ENCODE measurements around the gene CNBP. TPM values are rescaled to one million over a fixed set of nuclear protein-coding genes. Genes with fewer than 3 reads are reported as not detected.

Gene CNBP
- total RNA-seq, 1 experiment from 2014 or later: 267 TPM

DNA sequence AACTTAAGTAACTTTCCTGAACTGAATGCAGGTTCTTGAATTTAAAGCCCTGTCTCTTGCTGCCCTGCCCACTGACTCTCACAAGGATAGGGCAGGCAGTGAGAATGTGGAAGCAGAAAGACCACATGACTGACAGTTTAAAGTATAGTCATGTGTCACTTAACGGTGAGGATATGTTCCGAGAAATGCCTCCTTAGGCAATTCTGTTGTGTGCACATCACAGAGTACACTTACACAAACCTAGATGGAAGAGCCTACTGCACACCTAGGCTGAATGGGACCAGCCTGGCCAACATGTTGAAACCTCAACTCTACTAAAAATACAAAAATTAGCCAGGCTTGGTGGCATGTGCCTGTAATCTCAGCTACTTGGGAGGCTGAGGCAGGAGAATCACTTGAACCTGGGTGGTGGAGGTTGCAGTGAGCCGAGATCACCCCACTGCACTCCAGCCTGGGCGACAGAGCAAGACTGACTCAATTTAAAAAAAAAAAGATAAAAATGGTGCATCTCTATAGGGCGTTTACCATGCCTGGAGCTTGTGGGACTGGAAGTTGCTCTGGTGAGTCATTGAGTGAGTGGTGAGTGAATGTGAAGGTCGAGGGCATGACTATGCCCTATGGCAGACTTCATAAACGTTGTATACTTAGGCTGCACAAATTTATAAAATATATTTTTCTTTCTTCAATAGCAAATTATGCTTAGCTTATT is 46.8 kb upstream of the CNBP start:
- no peak overlapping the region for H2AFZ ChIP-seq (ENCODE audit: low read length)
- intact Hi-C loops (cut with micrococcal nuclease): loop anchor here (1.0 to 5.0 kb wide), 2 partner anchors 15 to 33 kb away; no protein-coding TSS in a partner anchor

GRCh38 chr3:129228891-129229585 is 45.3 kb upstream of the CNBP start:
- Histone ChIP-seq H3K79me2 (ENCODE audit: low read length) (0 out of 2 replicates have a peak, but pooled peaks cover 5% of the 10 kb centered on the region), H3K27ac (ENCODE audit: low read length) (peak overlapping the region; percentile 99), H2AFZ (ENCODE audit: low read length) (no peak overlapping the region), H3K9me3 (ENCODE audit: low read length) (no peaks in the 10 kb centered on the region), H3K4me2 (ENCODE audit: low read length) (peak overlapping the region; percentile 65), H3K4me3 (ENCODE audit: low read length) (no peak overlapping the region; the same call in 1 of the 2 replicates), H4K20me1 (ENCODE audit: low read length) (no peaks in the 10 kb centered on the region), H3F3A (ENCODE audit: low read length, unreplicated experiment) (peaks cover 4% of the 10 kb centered on the region), H3K9ac (ENCODE audit: low read length) (peak overlapping the region; percentile 77), H3K9me2 (replicated peaks; ENCODE audit: low read length) (no peaks in the 10 kb centered on the region), H3K4me1 (ENCODE audit: insufficient read depth, low read length) (peaks cover 69% of the 10 kb centered on the region), H3K27me3 (ENCODE audit: low read length) (no peaks in the 10 kb centered on the region), H3K36me3 (ENCODE audit: low read depth, low read length) (no peaks in the 10 kb centered on the region)
- peak; percentile 85 for DNase-seq
- POLR2A ChIA-PET (ENCODE audit: unreplicated experiment): interaction anchor here (0.6 kb wide), 1 partner anchor 53 kb away, joined by 3 read pairs; no protein-coding TSS in a partner anchor
- peak; percentile 47 for ATAC-seq
- TF ChIP-seq EZH2 (IDR thresholded peaks at IDR 0.05; ENCODE audit: low read length, unreplicated experiment) (no peak), CTCF (conservative IDR thresholded peaks at IDR 0.05; ENCODE audit: low read depth, low read length) (peak; percentile 35)
- BruUV-seq (replicated peaks): no TSS peak
- CTCF ChIA-PET: interaction anchor here (1.0 kb wide), 2 partner anchors 16 to 66 kb away, joined by 3 read pairs; no protein-coding TSS in a partner anchor
- intact Hi-C loops (cut with micrococcal nuclease): loop anchor here (5.0 kb wide), 1 partner anchor 47 kb away; the partner anchor contains the start of gene CNBP

More for the DNA sequence above, 46.8 kb upstream of the CNBP start:
- peaks cover 57% of the 10 kb centered on the region for H3K4me1 ChIP-seq (ENCODE audit: insufficient read depth, low read length)
- peak overlapping the region; percentile 99 for H3K27ac ChIP-seq (ENCODE audit: low read length)
- H3K9ac ChIP-seq (ENCODE audit: low read length): peak overlapping the region; percentile 77
- no peaks in the 10 kb centered on the region for H3K27me3 ChIP-seq (ENCODE audit: low read length)
- H4K20me1 ChIP-seq (ENCODE audit: low read length): no peaks in the 10 kb centered on the region
- H3K4me2 ChIP-seq (ENCODE audit: low read length): peak overlapping the region; percentile 55; the same call in 1 of the 2 replicates
- DNase-seq (peak; percentile 85), ATAC-seq (peak; percentile 61)
- no peaks in the 10 kb centered on the region for H3F3A ChIP-seq (ENCODE audit: low read length, unreplicated experiment)
- no peak overlapping the region for H3K4me3 ChIP-seq (ENCODE audit: low read length)
- TSS peak; percentile 37 for BruUV-seq (replicated peaks)
- POLR2A ChIA-PET (ENCODE audit: unreplicated experiment): no interaction called here
- CTCF ChIA-PET: interaction anchor here (0.8 kb wide), 2 partner anchors 15 to 19 kb away, joined by 6 to 7 read pairs; no protein-coding TSS in a partner anchor
- no peaks in the 10 kb centered on the region for H3K9me3 ChIP-seq (ENCODE audit: low read length)
- TF ChIP-seq CTCF (conservative IDR thresholded peaks at IDR 0.05; ENCODE audit: low read depth, low read length) (no peak), EZH2 (IDR thresholded peaks at IDR 0.05; ENCODE audit: low read length, unreplicated experiment) (no peak), EZH2phosphoT487 (IDR thresholded peaks at IDR 0.05; ENCODE audit: borderline replicate concordance, low read length) (no peak)
- H3K36me3 ChIP-seq (ENCODE audit: low read depth, low read length): no peaks in the 10 kb centered on the region
- 0 out of 2 replicates have a peak, but pooled peaks cover 5% of the 10 kb centered on the region for H3K79me2 ChIP-seq (ENCODE audit: low read length)
- H3K9me2 ChIP-seq (replicated peaks; ENCODE audit: low read length): no peaks in the 10 kb centered on the region
